HG03342 (cell line): ENCODE results near the gene WNT11.
A peak's percentile ranks its signal among the peaks of the same experiment; 100 is the strongest.

Experiments used
- ATAC-seq: cut with Tn5 transposase; IDR thresholded peaks from one replicate; pipeline ENCODE4 v1.9.1; 2021; ENCODE audit warnings: mild to moderate bottlenecking, moderate library complexity; ENCODE audit not compliant: unreplicated experiment

WNT11 gene

DNA sequence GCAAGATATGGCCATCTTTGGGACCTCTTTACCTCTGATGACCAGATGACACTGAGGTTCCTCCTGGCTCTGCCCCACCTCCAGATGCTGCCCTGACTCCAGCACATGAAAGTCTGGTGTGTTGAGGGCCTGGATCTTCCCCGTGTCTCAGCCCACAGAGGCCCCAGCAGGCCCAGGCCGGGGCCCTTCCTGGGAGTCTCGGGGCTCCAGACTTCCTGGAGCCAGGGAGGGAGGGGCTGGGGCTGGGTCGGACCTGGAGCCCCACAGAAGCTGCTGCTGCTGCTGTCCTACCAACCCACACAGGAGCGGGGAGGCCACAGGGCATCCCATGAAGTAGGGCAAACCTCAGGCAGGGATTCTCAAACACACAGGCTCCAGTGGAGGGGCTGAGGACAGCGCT is 32.2 kb upstream of the WNT11 start:
- ATAC-seq, result no peak

DNA sequence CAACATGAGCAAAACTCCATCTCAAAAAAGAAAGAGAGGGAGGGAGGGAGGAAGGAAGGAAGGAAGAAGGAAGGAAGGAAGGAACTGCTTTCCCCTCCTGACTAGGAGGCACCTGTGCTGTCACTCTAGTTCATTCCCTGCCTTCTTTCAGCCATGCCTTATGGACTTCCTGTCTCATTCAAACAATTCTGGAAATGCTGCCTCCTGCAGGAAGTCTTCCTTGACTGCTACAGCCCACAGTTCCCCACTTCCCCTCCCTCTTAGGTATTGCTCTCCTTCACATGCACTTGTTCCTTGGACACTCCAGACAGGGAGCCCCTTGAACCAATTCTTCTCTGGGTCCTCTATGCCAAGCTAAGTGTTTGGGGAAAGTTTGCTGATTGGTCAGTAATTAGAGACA is 31.6 kb upstream of the WNT11 start:
- no peak for ATAC-seq

DNA sequence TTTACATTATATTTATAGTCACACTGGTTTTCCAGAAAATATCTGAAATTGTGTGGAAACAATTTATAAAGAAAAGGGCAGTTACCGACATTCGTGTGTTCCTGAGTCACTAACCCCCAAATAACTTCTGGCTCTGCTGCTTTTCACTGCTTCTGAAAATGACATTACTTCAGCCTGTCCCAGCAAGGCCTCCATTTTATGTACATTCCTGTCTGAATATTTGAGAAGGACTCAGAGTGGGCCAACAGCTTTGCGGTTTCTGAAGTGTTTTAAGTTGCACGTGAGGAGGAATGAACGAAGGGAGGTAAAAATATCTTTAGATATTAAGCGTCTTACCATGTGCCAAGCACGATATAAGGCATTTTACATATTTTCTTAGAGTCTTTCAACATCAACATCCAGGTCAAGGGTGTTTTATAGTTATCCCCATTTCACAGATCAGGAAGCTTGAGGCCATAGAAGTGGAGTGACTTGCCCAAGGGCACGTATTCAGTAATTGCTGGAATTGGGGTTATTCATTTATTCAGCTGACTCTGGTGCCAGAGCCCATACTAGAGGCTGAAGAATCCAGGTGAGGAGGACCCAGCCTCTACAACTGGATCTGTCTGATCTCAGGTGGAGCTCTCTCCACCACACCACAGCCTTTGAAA is 30.8 kb upstream of the WNT11 start:
- no peak for ATAC-seq

DNA sequence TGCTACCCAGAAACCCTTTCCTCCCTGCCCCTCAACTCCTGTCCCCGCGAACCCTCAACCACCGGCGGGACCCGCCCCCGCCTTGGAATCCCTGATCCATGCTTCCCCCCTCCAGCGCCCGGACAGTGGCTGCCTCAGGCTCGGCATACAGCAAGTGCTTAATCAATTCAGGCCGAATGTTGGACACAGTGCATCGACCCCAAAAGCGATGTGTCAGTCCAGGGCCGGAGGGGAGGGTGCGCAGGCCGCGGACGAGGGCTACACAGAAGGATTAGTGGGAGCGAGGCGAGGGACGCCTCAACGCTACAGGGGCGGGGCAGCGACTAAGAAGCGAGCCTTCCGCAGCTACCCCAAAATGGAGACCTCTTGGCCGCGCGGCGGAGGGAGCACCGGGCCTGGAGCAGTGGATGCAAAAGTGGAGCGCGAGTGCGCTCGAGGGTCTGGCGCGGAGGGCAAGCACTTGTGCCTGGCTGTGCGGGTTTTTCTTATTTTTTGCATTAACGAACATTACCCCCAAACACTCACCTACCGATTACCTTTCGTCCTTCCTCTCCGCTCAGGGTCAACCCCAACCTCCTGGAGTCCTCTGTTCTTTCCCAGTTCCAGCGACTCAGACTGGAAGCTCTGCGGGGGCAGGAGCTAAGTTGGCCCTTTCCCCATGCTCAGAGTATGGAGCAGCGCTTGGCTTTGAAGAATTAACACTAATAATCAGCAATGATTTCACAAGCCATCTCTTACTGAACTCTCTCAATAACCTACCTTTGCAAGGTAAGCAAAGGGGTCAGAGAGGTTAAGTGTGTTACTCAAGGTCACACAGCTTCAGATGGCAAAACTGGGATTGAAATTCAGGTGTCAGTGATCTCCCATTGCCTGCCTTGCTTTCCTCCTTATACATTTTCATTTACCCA is 30.0 kb upstream of the WNT11 start:
- no peak for ATAC-seq

DNA sequence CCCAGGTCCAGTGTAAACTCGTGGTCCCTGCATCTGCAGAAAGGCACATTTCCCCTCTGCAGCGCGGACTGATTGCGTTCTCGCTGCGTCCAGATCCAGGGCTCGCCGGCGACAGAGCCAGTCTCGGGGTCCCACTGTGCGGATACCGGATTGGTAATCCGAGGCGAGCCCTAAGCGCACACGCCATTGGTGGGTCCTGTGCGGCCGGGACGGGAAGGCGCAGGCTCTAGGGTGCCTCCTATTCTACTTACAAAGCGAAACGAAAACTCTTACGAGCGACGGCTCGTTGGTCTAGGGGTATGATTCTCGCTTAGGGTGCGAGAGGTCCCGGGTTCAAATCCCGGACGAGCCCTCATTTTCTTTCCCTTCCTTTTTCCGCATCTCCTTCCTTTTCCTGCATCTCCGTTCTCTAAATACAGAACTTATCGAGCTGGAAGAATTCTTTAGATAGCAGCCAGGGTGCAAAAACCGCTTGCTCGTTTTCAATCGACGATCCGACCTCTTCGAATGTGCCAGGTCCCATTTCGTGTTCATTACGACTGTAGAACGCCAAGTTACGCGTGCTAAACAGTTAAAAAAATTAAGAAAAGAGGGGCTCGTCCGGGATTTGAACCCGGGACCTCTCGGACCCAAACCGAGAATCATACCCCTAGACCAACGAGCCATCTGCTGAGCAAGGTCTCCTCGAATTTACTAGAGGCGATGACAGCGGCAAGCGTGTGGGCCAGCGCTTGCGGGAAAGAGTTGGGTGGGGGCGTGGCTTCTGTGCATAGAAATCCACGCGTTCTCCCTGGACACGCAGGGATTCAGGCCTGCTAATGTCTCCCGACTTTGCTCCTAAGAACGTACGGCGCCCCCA is 29.2 kb upstream of the WNT11 start:
- peak; percentile 67 for ATAC-seq

DNA sequence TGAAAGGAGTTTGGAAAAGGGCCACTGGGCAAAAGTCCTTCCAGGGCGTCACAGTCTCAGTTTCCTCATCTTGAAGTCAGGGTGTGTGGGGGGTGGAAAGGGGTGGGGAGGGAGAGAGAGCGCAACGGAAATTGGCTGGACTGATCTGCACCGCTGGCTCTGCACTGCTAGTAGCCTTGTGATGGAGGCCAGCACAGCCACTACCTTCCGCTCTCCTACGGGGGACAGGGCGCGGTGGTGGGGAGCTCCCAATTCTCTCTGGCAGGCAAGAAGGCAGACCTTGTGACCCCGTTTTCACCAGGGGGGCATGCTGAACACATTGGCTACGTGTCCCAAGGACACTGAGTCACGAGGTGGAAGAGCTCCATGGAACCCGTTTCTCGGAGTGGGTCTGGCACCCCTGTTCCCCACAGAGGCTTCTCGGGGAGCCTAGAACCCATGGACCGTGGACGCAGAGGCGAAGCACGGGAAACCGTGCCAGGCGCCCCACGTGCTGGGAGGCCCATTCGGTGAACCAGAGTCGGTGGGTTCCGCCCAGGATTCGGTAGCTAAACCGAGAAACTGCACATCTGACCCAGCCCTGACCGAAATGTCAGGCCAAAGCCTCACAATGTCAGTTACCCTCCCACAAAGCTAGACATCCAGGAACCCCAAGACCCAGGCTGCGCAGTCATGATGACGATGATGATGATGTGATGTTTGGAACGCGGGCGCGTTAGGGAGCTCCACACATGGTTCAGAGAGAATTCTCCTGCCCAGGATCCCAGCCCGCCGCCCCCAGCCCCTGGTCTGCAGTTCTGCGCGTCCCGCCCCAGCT is 28.3 kb upstream of the WNT11 start:
- peak; percentile 31 for ATAC-seq

DNA sequence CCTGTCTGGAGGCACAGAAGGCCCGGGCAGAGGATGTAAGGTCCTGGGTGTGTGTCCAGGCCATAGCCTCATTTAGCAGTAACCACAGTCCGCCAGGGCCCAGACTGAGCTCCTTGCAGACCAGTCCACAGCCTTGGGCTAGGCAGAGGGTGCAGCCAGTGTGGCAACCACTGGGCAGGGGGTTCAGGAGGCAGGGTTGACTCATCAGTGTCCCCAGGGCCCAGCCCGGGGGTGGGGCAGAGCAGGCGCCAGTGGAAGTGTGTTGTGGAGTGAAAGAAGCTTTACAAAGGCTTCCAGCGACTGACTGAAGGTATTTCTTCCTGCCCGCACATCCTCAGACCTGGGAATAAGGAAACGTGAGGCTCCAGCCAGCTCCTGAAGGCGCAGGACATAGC is 27.7 kb upstream of the WNT11 start:
- no peak for ATAC-seq

DNA sequence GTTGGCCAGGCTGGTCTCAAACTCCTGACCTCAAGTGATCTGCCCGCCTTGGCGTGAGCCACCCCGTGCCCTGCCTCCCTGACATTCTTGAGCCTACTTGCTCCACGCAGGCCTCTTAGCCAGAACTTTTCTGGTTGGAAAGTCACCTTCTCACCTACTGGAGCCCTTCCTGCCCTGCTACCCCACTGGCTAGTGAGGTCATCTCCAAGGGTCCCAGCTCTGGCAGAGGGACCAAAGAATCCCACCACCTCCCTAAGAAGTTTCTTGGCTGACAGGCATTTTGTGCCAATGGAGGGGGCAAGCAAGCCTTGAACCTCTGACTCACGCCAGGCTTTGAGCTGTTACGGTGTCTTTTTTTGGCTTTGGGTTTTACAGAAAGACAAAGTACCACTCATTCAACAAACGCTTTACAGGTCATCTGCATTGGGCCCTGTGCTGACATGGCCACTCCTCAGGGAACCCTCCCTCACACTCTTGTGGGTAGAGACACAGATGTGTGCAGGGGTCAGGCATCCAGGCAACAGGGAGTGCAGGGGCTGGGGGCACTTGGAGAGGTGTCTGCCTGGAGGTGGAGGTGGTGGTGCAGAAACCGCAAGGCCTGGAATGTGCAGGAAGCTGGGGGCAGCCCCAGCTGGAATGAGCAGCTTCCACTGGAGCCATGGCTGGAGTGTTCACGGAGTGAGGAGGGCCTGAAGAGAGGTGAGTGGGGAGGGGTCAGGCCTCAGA is 27.1 kb upstream of the WNT11 start:
- ATAC-seq, result no peak

DNA sequence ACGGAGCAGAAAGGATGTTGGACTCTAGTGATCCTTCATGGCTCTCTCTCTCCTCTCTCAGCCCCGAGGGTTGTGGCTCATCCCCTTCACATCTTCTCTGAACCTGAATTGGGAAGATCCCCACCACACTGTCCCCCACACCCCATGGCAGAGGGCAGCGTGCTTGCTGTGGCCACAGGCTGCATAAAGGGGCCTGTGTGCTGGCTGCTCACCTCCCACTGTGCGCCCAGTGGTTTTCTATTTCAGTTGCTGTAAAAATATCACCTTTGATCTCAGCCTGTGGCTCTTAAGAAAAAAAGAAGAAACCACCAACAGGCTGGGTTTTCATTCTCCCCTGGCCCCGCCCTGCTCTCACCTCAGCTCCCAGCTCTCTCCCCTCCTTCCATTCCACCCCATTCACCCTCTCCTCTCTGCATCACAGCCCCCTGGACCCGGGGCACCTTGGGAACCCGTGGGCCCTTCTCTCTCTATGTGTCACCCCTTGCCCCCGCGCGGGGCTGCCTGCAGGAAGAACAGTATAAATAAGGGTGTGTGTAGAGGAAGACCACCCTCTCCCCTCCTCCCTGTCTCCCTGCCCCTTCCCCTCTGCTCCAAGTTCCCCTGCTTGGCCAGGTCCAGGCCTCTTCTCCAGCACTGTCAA is 25.8 kb upstream of the WNT11 start:
- ATAC-seq, result no peak

DNA sequence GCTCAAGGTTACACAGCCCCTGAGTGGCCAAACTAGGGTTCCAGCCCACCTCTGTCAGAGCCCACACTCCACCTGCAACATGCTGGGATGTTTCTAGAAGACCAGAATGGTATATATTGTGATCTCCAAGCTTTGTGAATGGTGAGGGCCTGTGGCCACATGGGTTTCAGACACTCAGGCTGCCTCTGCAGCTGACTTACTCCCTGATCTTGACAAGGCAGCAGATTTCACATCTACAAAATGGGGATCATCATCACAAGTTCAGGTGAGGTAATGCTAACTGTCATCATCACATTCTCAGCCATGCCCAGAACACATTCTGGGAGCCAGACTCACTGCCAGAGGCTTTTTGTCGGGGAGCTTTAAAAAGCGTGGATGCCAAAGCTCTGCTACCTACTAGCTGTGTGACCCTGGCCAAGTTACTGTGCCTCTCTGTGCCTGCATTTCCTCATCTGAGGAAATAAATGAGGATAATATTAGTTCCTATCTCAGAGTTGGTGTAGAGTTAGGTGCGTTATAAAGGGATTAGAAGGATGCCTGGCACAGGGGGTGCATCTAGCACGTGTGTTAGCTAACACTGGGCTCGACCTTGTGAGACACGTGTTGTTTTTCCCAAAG is 24.9 kb upstream of the WNT11 start:
- no peak for ATAC-seq

DNA sequence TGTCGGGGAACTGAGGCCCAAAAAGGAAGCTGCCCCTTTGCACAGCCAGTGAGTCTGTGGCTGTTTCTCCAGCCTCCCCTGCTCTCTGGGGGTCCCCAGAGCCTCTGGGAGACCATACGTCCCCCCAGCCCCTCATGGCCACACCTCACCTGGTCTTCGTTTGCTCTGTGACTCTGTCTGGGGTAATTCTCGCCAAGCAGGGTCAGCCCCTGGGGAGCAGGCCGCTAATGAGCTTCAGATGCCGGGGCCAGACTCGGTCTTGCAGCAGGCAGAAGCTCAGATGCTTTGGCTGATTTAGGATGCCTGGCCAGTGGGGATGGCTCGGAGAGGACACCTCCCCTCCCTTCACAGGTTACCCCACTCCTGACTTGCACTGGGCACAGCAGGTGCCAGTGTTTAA is 24.1 kb upstream of the WNT11 start:
- no peak for ATAC-seq

DNA sequence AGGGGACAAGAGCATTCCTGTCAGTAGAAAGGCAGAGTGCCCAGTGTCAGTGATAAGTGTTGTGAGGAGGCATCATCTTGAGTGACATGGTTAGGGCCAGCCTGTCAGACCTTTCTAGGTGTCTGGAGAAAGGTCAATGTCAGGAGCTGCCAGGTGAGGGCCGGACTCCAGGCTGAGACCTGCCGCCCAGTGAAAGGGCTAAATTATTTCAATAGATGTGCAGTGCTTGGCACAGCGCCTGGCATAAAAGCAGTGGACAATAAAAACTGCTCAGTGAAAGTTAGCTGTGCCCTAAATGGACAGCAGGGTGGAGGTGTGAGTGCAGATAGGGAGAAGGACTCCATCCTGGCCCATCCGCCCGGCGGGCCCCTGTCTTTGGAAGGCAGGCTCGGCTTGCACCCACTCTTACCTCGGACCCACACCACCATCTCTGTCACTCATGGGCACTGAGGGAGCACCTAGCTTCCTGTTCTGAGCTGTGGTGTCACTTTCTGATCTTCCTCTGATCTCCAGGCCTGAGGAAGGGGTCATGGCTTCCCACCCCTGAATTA is 23.5 kb upstream of the WNT11 start:
- ATAC-seq, result no peak

DNA sequence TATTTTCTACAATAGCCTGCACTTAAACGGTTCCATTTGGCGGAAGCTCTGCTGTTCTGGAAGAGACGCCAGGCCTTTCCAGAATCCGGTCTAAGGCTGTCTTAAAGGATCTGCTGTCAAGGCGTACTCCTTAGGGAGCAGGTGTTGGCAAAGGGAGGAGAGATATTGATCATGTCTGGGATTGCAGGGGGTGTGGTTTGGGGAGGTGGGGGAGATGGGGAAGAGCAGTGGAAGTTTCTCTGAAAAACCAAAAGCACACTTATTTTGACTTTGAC is 22.5 kb upstream of the WNT11 start:
- ATAC-seq, result no peak

DNA sequence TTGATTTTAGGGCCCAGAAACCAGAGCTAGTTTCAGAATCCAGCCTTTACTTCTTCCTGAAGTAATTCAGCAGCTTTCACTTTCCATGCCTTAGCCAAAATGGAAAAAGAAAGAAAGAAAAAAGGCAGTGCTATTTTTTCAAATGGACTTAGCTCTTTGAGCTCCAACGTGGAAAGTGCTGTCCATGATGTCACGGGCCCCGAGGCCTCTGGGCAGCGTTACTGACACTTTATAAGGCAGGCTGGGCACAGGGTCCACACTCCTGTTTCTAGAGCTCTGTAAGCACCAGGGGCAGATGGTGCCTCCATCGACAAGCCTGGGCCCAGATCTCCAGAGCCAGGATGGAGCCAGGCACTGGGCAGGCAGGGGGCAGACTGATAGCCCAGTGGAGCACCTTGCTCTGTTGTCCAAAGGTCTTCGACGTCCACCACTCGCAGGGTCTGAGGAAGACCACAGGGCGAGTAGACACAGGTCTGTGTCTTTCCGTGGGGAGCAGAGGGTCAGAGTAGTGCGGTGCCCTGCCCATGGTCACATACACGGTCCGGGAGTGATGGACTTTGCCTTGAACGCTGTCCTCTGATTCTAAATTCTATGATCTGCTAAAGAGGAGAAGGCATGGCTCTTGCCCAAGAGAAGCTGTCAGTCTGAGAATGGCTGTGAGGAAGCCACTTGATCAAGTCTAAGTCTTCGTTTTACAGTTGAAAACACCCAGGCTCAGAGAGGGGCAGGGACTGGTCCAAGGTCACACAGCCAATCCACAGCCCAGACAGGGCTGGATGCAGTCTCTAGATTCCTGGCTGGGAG is 22.0 kb upstream of the WNT11 start:
- no peak for ATAC-seq

DNA sequence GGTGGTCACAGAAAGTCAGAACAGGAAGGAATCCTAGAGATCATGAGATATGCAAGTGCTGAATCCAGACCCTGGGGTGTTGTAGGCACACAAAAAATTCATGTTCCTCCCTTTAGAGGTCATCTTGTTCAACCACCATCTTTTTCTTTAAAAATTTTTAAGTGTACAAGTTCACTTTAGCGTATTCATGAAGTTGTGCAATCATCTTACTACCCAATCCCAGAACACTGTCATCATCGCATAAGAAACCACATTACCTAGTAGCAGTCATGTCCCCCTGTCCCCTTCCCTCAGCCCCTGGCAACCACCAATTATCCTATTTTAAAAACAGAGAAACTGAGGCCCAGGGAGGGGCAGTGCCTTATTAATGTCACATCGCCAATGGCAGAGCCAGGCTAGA is 20.3 kb upstream of the WNT11 start:
- no peak for ATAC-seq

DNA sequence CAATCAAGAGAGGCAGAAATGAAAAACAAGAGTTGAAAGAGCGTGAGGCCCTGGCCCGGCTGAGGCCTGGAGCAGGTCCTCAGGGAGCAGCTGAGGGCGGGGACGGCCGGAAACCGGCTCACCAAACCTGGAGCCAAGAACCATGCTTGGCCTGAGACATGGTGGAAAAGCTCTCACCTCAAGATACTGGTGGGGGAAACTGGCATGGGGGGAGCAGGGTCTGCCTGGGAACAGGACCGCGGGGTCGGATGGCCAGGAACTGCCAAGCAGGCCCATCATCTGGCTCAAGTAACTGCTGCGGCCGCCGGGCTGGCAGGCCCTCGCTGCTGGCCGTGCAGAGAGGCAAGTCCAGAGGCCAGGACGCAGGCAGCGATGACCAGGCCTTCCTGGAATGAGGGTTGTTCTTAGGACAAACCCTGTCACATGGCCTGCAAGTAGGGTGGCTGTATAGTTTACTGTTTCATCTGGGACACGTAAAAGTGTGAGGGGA is 18.9 kb upstream of the WNT11 start:
- ATAC-seq, result no peak

DNA sequence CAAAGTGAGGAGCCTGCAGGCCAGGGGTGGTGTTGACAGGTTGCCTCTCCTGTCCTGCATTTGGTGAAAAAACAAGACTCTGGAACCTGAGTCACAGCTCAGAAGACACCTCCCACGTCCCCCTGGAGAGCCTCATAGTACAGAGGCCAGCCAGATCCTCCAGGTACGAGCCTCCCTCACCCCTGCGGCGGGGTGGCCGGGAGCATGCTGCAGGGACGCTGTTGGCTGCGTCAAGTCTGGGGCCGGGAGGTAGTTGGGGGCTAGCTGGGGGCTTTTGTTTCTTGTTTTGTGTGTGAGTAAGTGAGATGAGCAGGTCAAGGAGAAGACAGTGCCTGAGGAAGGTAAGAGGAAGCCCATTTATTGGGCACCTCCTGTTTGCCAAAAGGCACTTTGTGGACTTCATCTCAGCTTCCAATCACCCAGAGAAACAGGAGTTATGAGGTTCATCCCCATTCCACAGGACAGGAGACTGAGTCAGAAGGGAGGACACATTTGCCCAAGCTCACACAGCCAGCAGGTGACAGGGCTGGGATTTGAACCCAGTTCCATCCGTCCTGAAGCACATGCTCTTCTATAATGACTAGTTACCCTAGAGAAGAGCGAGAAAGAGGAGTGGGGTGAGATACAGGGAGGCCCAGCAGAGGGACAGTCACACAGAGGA is 18.3 kb upstream of the WNT11 start:
- no peak for ATAC-seq

DNA sequence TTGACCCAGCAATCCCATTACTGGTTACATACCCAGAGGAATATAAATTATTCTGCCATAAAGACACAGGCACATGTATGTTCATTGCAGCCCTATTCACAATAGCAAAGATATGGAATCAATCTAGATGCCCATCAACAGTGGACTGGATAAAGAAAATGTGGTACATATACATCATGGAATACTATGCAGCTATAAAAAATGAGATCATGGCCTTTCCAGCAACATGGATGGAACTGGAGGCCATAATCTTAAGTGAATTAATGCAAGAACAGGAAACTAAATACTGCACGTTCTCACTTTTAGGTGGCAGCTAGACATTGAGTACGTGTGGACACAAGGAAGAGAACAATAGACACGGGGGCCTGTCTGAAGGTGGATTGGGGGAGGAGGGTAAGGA is 15.1 kb upstream of the WNT11 start:
- no peak for ATAC-seq
